Smooth muscle cell (in vitro differentiated cells): Measurements from ENCODE around the gene MARCKS. TPM values are rescaled to one million over a fixed set of nuclear protein-coding genes. Genes with fewer than 3 reads are reported as not detected.

ENCODE experiments used
- DNase-seq: peaks from one replicate; lab custom pipeline; 2025; ENCODE audit not compliant: unreplicated experiment; lab: John Stamatoyannopoulos, UW
- H2AFZ ChIP-seq: fragments of 200-600 bp; sonication (generic); 2 replicates; pipeline ENCODE4 v1.6.0; 2016; ENCODE audit warnings: antibody characterized with exemption, low read depth, mild to moderate bottlenecking
- H3F3A ChIP-seq: fragments of 200-600 bp; sonication (generic); 2 replicates; pipeline ENCODE4 v1.6.0; 2017; ENCODE audit warnings: antibody characterized with exemption, low read depth
- H3K27ac ChIP-seq: fragments of 200-600 bp; sonication (generic); 2 replicates; pipeline ENCODE4 v1.5.1; 2016; ENCODE audit warnings: low read depth, mild to moderate bottlenecking
- H3K27me3 ChIP-seq: fragments of 200-600 bp; sonication (generic); 2 replicates; pipeline ENCODE4 v1.6.1; 2016; ENCODE audit warnings: low read depth, mild to moderate bottlenecking
- H3K36me3 ChIP-seq: fragments of 200-600 bp; sonication (generic); 2 replicates; pipeline ENCODE4 v1.5.1; 2016; ENCODE audit warnings: low read depth
- H3K4me1 ChIP-seq: fragments of 200-600 bp; sonication (generic); 2 replicates; pipeline ENCODE4 v1.5.1; 2016; ENCODE audit warnings: low read depth
- H3K4me2 ChIP-seq: fragments of 200-600 bp; sonication (generic); 2 replicates; pipeline ENCODE4 v1.6.0; 2016; ENCODE audit warnings: mild to moderate bottlenecking
- H3K4me3 ChIP-seq: fragments of 200-600 bp; sonication (generic); 2 replicates; pipeline ENCODE4 v1.5.1; 2016; ENCODE audit warnings: mild to moderate bottlenecking
- H3K79me2 ChIP-seq: fragments of 200-600 bp; sonication (generic); 2 replicates; pipeline ENCODE4 v1.6.0; 2016; ENCODE audit warnings: low read depth, mild to moderate bottlenecking
- H3K9ac ChIP-seq: fragments of 200-600 bp; sonication (generic); 2 replicates; pipeline ENCODE4 v1.6.0; 2016; ENCODE audit warnings: low read depth
- H3K9me3 ChIP-seq: fragments of 200-600 bp; sonication (generic); replicated peaks from 2 replicates; pipeline ENCODE4 v1.5.1; 2016; ENCODE audit warnings: low read depth
- H4K20me1 ChIP-seq: fragments of 200-600 bp; sonication (generic); 2 replicates; pipeline ENCODE4 v1.6.0; 2016; ENCODE audit warnings: low read depth
- WGBS: methylation state at CpG from one replicate; pipeline ENCODE4 v1.1.7; 2016; ENCODE audit warnings: low lambda C conversion rate; 5-methylcytosine and 5-hydroxymethylcytosine counted together
- polyA plus RNA-seq: library from polyadenylated mRNA; unstranded; fragments of >200 nt; fragmentation: Nextera tagmentation; extraction: Ambion mirVana; gene quantifications from 2 replicates; pipeline ENCODE4 v1.2.1, GENCODE V29; 2016
- total RNA-seq: library from RNA; depleted of rRNA; stranded (reverse); fragments of >200 nt; gene quantifications from 2 replicates; pipeline ENCODE4 v1.2.3, GENCODE V29; 2014
- TF ChIP-seq, protein P1 (sequence below): fragments of 200-600 bp; sonication (generic); IDR thresholded peaks from 2 replicates; pipeline ENCODE4 v1.5.1; 2017; ENCODE audit warnings: borderline replicate concordance, mild to moderate bottlenecking, antibody characterized with exemption; ENCODE audit not compliant: insufficient read depth, poor library complexity, severe bottlenecking

MARCKS gene
- total and polyA plus RNA-seq, 2 experiments from 2014 or later, result 172 to 206 TPM

- no peaks in the 10 kb centered on the region for H4K20me1 ChIP-seq
- no peaks in the 10 kb centered on the region for H3K4me1 ChIP-seq
- no peak overlapping the region for H3K4me3 ChIP-seq
- no peaks in the 10 kb centered on the region for H3K79me2 ChIP-seq
- TF ChIP-seq, protein P1, sequence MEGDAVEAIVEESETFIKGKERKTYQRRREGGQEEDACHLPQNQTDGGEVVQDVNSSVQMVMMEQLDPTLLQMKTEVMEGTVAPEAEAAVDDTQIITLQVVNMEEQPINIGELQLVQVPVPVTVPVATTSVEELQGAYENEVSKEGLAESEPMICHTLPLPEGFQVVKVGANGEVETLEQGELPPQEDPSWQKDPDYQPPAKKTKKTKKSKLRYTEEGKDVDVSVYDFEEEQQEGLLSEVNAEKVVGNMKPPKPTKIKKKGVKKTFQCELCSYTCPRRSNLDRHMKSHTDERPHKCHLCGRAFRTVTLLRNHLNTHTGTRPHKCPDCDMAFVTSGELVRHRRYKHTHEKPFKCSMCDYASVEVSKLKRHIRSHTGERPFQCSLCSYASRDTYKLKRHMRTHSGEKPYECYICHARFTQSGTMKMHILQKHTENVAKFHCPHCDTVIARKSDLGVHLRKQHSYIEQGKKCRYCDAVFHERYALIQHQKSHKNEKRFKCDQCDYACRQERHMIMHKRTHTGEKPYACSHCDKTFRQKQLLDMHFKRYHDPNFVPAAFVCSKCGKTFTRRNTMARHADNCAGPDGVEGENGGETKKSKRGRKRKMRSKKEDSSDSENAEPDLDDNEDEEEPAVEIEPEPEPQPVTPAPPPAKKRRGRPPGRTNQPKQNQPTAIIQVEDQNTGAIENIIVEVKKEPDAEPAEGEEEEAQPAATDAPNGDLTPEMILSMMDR, result no peak
- DNase-seq, result no peak
- H3K27me3 ChIP-seq, result no peaks in the 10 kb centered on the region
- H3K4me2 ChIP-seq, result no peak overlapping the region
- 88% methylated on average over 4 of the region's 4 CpGs for WGBS
- H2AFZ ChIP-seq, result no peak overlapping the region
- H3K36me3 ChIP-seq, result no peaks in the 10 kb centered on the region
- no peak overlapping the region for H3K9ac ChIP-seq
- H3F3A ChIP-seq, result no peaks in the 10 kb centered on the region
- no peak overlapping the region for H3K27ac ChIP-seq
- H3K9me3 ChIP-seq, result no peaks in the 10 kb centered on the region
Observed at GRCh38 chr6:113828984-113829695, 28.0 kb upstream of the MARCKS start.

DNA sequence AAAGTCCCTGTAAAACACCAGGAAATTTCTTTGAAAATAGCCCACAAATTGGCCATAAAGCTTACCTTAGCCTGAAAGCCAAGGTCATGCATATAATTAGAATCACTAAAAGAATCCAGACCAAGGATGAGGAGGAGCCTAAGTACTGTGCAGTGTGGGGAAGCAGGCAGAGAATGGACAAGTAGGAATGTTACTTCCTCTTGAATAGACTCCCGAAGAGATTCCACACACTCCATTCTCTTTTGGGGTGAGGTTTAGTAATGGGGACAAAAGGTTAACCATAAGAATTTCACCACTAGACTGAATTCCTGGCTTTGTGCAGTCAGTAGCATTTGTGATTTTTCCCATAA, 27.5 kb upstream of the MARCKS start:
- TF ChIP-seq, protein P1, result no peak
- Histone ChIP-seq H3K9me3 (no peaks in the 10 kb centered on the region), H3K4me1 (no peaks in the 10 kb centered on the region), H3K27ac (no peak overlapping the region), H3K79me2 (no peaks in the 10 kb centered on the region), H3K4me3 (no peak overlapping the region), H3K36me3 (no peaks in the 10 kb centered on the region), H3F3A (no peaks in the 10 kb centered on the region), H4K20me1 (no peaks in the 10 kb centered on the region), H2AFZ (no peak overlapping the region), H3K4me2 (no peak overlapping the region), H3K9ac (no peak overlapping the region), H3K27me3 (no peaks in the 10 kb centered on the region)
- no peak for DNase-seq
- WGBS, result 73% methylated on average over 1 of the region's 1 CpG

DNA sequence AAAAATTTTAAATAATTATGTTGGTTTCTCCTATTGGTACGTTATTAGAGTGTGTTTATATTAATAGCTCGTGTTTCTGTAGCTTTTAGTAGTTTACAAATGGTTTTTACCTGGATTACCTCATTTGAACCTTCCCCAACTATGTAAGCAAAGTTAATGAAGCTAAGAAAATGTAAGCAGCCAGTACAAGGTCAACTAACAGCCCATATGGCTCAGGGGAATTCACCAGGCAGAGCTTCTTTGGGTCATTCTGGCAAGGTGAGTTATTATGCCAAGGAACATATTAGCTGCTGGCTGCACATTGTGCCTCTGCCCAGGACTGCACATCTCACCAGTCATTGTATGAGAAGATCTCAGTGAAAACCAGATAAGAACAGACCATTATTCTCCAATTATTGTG, 27.0 kb upstream of the MARCKS start:
- H4K20me1 ChIP-seq, result no peaks in the 10 kb centered on the region
- H3K9ac ChIP-seq, result no peak overlapping the region
- 93% methylated on average over 2 of the region's 2 CpGs for WGBS
- no peak overlapping the region for H3K27ac ChIP-seq
- no peak for DNase-seq
- TF ChIP-seq, protein P1, result no peak
- no peaks in the 10 kb centered on the region for H3K4me1 ChIP-seq
- no peak overlapping the region for H2AFZ ChIP-seq
- H3K27me3 ChIP-seq, result no peaks in the 10 kb centered on the region
- H3F3A ChIP-seq, result no peaks in the 10 kb centered on the region
- no peaks in the 10 kb centered on the region for H3K9me3 ChIP-seq
- H3K4me2 ChIP-seq, result no peak overlapping the region
- no peak overlapping the region for H3K4me3 ChIP-seq
- H3K36me3 ChIP-seq, result no peaks in the 10 kb centered on the region
- H3K79me2 ChIP-seq, result no peaks in the 10 kb centered on the region

GRCh38 chr6:113833537-113833936, 23.6 kb upstream of the MARCKS start:
- DNase-seq, result no peak
- Histone ChIP-seq H3K4me2 (no peak overlapping the region), H3K79me2 (no peaks in the 10 kb centered on the region), H4K20me1 (no peaks in the 10 kb centered on the region), H3F3A (no peaks in the 10 kb centered on the region), H3K9ac (no peak overlapping the region), H3K4me1 (no peaks in the 10 kb centered on the region), H2AFZ (no peak overlapping the region), H3K27ac (no peak overlapping the region), H3K4me3 (no peak overlapping the region), H3K9me3 (no peaks in the 10 kb centered on the region), H3K27me3 (no peaks in the 10 kb centered on the region), H3K36me3 (no peaks in the 10 kb centered on the region)
- WGBS, result 71% methylated on average over 2 of the region's 2 CpGs
- TF ChIP-seq, protein P1, result no peak
